ENCODE results near the gene LAMC3.

The LAMC3 gene

GRCh38 chr9:131011274-131012022 is 2.5 kb downstream of the LAMC3 start:
- no peak for DNase-seq (ENCODE audit: low spot score)

- no peak for DNase-seq (ENCODE audit: low spot score)
Measured at GRCh38 chr9:131012023-131012334, 3.0 kb downstream of the LAMC3 start.

GRCh38 chr9:131012396-131012917 is 3.5 kb downstream of the LAMC3 start:
- no peak for DNase-seq (ENCODE audit: low spot score)

- DNase-seq (ENCODE audit: low spot score), result no peak
Measured at GRCh38 chr9:131013015-131013755, 4.2 kb downstream of the LAMC3 start.

GRCh38 chr9:131013771-131014676 is 5.0 kb downstream of the LAMC3 start:
- no peak for DNase-seq (ENCODE audit: low spot score)

- DNase-seq (ENCODE audit: low spot score), result no peak
Measured at GRCh38 chr9:131015112-131015511, 6.1 kb downstream of the LAMC3 start.

- DNase-seq (ENCODE audit: low spot score), result no peak
Measured at GRCh38 chr9:131015876-131016397, 7.0 kb downstream of the LAMC3 start.

- DNase-seq (ENCODE audit: low spot score), result no peak
Measured at GRCh38 chr9:131017067-131017466, 8.1 kb downstream of the LAMC3 start.

- DNase-seq (ENCODE audit: low spot score), result no peak
Measured at GRCh38 chr9:131018621-131019020, 9.6 kb downstream of the LAMC3 start.

- DNase-seq (ENCODE audit: low spot score), result no peak
Measured at GRCh38 chr9:131019388-131020239, 10.6 kb downstream of the LAMC3 start.

- DNase-seq (ENCODE audit: low spot score), result no peak
Measured at GRCh38 chr9:131020388-131020787, 11.4 kb downstream of the LAMC3 start.

GRCh38 chr9:131020862-131021261 is 11.9 kb downstream of the LAMC3 start:
- DNase-seq (ENCODE audit: low spot score), result no peak

GRCh38 chr9:131021785-131022184 is 12.8 kb downstream of the LAMC3 start:
- no peak for DNase-seq (ENCODE audit: low spot score)

- no peak for DNase-seq (ENCODE audit: low spot score)
Measured at GRCh38 chr9:131024978-131025868, 16.2 kb downstream of the LAMC3 start.

- DNase-seq (ENCODE audit: low spot score), result no peak
Measured at GRCh38 chr9:131025953-131026858, 17.2 kb downstream of the LAMC3 start.

GRCh38 chr9:131027048-131027871 is 18.3 kb downstream of the LAMC3 start:
- no peak for DNase-seq (ENCODE audit: low spot score)

- DNase-seq (ENCODE audit: low spot score), result no peak
Measured at GRCh38 chr9:131027872-131028179, 18.9 kb downstream of the LAMC3 start.

GRCh38 chr9:131028221-131028884 is 19.4 kb downstream of the LAMC3 start:
- DNase-seq (ENCODE audit: low spot score), result no peak
